Measurements from ENCODE around the gene FBRS. TPM values are rescaled to one million over a fixed set of nuclear protein-coding genes. Genes with fewer than 3 reads are reported as not detected.

Gene FBRS
- total and polyA plus RNA-seq, 2 of the 8 experiments (the other 6 are each of a cell fraction or from before 2014, with no cell fraction given), result 2.4 to 13.9 TPM

GRCh38 chr16:30633526-30633925 lies 24.7 kb upstream of the FBRS start:
- ChIA-PET CTCF (ENCODE audit: partially characterized antibody) (interaction anchor here (0.6 to 1.3 kb wide), 3 partner anchors 184 to 542 kb away, joined by 3 to 4 read pairs (median 3); partner anchors contain the start of genes DCTPP1 and TBX6), POLR2A (ENCODE audit: partially characterized antibody) (interaction anchor here (0.6 to 1.5 kb wide), 7 partner anchors 10 to 413 kb away, joined by 3 to 5 read pairs (median 3); partner anchors contain the start of genes DCTPP1 and ZNF688)
- H2BK12ac ChIP-seq (ENCODE audit: low read depth, low read length), result no peak overlapping the region
- H2BK120ac ChIP-seq (replicated peaks; ENCODE audit: low read depth, low read length), result no peak overlapping the region
- peak overlapping the region; percentile 73; the same call in 1 of the 2 replicates for H3K27ac ChIP-seq (ENCODE audit: low read depth, low read length)
- H2AFZ ChIP-seq (ENCODE audit: low read length), result peak overlapping the region; percentile 57; the same call in 1 of the 2 replicates
- TF ChIP-seq ATF2 (IDR thresholded peaks at IDR 0.05; ENCODE audit: low read length), result no peak
- TF ChIP-seq GTF2F1 (IDR thresholded peaks at IDR 0.05; ENCODE audit: borderline replicate concordance, low read depth, low read length), result no peak
- no peak for TF ChIP-seq BACH1 (IDR thresholded peaks at IDR 0.05; ENCODE audit: low read length)
- TF ChIP-seq CBX8 (IDR thresholded peaks at IDR 0.05; ENCODE audit: borderline replicate concordance, low read depth, low read length), result no peak
- no peak for TF ChIP-seq KDM1A (IDR thresholded peaks at IDR 0.05; ENCODE audit: borderline replicate concordance, low read length)
- TF ChIP-seq POU5F1 (IDR thresholded peaks at IDR 0.05; ENCODE audit: low read depth, low read length), result no peak
- no peak for TF ChIP-seq CHD1 (IDR thresholded peaks at IDR 0.05; ENCODE audit: low read depth, low read length)
- TF ChIP-seq TAF7 (optimal IDR thresholded peaks at IDR 0.05; ENCODE audit: borderline replicate concordance, low read depth, low read length), result no peak
- TF ChIP-seq PHF8 (conservative IDR thresholded peaks at IDR 0.05; ENCODE audit: low read depth, low read length), result no peak
- TF ChIP-seq ASH2L (IDR thresholded peaks at IDR 0.05; ENCODE audit: low read length), result no peak
- no peak for TF ChIP-seq CREB1 (IDR thresholded peaks at IDR 0.05)
- no peak overlapping the region for H3K4ac ChIP-seq (replicated peaks; ENCODE audit: insufficient read length, low read depth, low read length)
- no peak overlapping the region for H2BK20ac ChIP-seq (ENCODE audit: low read length)
- H3K27me3 ChIP-seq (replicated peaks in 1 of 4; ENCODE audit: control insufficient read depth in 3 of 4, extremely low read depth in 1 of 4, insufficient read depth in 3 of 4, low read length in 3 of 4), result no peaks in the 10 kb centered on the region
- no peak for DNase-seq (ENCODE audit: low read depth in 1 of 2, low spot score in 2 of 2)
- no peak overlapping the region for H3K23ac ChIP-seq (ENCODE audit: insufficient read length)
- H4K8ac ChIP-seq (ENCODE audit: extremely low read depth, insufficient read depth, low read length), result peak overlapping the region; percentile 92; the same call in 1 of the 2 replicates
- H3K4me1 ChIP-seq (replicated peaks in 1 of 4; ENCODE audit: control insufficient read depth in 3 of 4, insufficient read depth in 4 of 4, low read length in 3 of 4), result no peaks in the 10 kb centered on the region; a peak in 1 of 7 replicates
- 86% methylated on average over 17 of the region's 17 CpGs; no CpG with 5 or more reads in 1 of the 2 experiments for WGBS, 2 experiments (ENCODE audit: extremely low coverage in 1 of 2, insufficient coverage in 1 of 2, insufficient read length in 1 of 2, insufficient replicate concordance in 2 of 2, low coverage in 1 of 2, low lambda C conversion rate in 2 of 2, missing lambda C conversion rate in 1 of 2)
- peaks cover 0 to 4% of the 10 kb centered on the region in 2 experiments; a peak in 1 of 4 replicates for H3K79me2 ChIP-seq (ENCODE audit: control insufficient read depth in 1 of 2, insufficient read depth in 2 of 2, low read length in 2 of 2)
- H2AK5ac ChIP-seq (ENCODE audit: low read depth, low read length), result no peak overlapping the region
- H3K56ac ChIP-seq (replicated peaks; ENCODE audit: insufficient read length, low read depth, low read length), result no peak overlapping the region
- H3K23me2 ChIP-seq (ENCODE audit: low read depth, low read length), result no peaks in the 10 kb centered on the region; the same call in 1 of the 2 replicates
- no peak overlapping the region for H2BK5ac ChIP-seq (ENCODE audit: low read depth, low read length)
- no peak overlapping the region for H2BK15ac ChIP-seq (ENCODE audit: low read length)
- no peak for FAIRE-seq
- no peak overlapping the region for H4K91ac ChIP-seq (replicated peaks; ENCODE audit: insufficient read length, low read length)
- peak overlapping the region in 2 of 4 experiments; percentile 16 to 39; a peak in 1 of 7 replicates for H3K9ac ChIP-seq (replicated peaks in 1 of 4; ENCODE audit: extremely low read depth in 1 of 4, low read depth in 3 of 4, low read length in 3 of 4)
- H3K4me3 ChIP-seq (ENCODE audit: extremely low read depth in 1 of 4, insufficient read depth in 2 of 4, low read depth in 3 of 4, low read length in 4 of 4), result peak overlapping the region in 2 of 4 experiments; percentile 88 to 89; a peak in 4 of 8 replicates
- no peaks in the 10 kb centered on the region for H4K20me1 ChIP-seq (replicated peaks in 1 of 2; ENCODE audit: control insufficient read depth in 1 of 2, insufficient read depth in 2 of 2, low read length in 2 of 2)
- no peaks in the 10 kb centered on the region for H3K79me1 ChIP-seq (ENCODE audit: low read depth, low read length)
- H3K14ac ChIP-seq (ENCODE audit: insufficient read length), result no peak overlapping the region
- no peaks in the 10 kb centered on the region for H3K36me3 ChIP-seq (ENCODE audit: control insufficient read depth in 2 of 4, insufficient read depth in 4 of 4, low read length in 3 of 4)
- H3K4me2 ChIP-seq (ENCODE audit: insufficient read depth in 1 of 2, low read depth in 2 of 2, low read length in 2 of 2), result peak overlapping the region; percentile 61 to 72
- no peak overlapping the region for H3K18ac ChIP-seq (ENCODE audit: extremely low read depth, low read length)
- H3K9me3 ChIP-seq (ENCODE audit: insufficient read depth in 2 of 2, low read depth in 1 of 2, low read length in 1 of 2), result no peaks in the 10 kb centered on the region
- peak overlapping the region; percentile 54 for H4K5ac ChIP-seq (ENCODE audit: insufficient read length, low read depth, low read length)
